Glomerular endothelial cell (primary cell): Measurements from ENCODE around the gene CCDC80. TPM values are rescaled to one million over a fixed set of nuclear protein-coding genes. Genes with fewer than 3 reads are reported as not detected.

Experiments
- DNase-seq: peaks from one replicate; pipeline ENCODE4 v3.0.0-alpha.2; 2011; ENCODE audit warnings: low read depth, low spot score; ENCODE audit errors: extremely low read depth
- total RNA-seq: library from RNA; depleted of rRNA; stranded (reverse); fragments of >200 nt; gene quantifications from 2 replicates; pipeline ENCODE4 v1.2.3, GENCODE V29; 2015

CCDC80 gene
- total RNA-seq, 1 donor from 2014 or later = 16.2 TPM

DNA sequence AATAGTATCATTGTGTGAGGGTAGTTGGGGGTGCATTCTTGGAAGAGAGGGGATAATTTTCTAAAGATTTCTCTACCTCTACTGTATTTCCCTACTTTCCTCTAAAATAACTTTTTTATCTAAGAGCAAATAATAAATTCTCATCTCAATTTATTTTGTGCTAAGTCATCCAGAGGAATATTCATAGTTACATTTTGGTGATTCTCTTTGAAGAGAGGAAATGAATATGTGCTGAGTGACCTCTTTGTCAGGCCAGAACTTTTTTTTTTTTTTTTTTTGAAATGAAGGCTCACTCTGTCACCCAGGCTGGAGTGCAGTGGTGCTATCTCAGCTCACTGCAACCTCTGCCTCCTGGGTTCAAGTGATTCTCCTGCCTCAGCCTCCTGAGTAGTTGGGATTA is 15.1 kb upstream of the CCDC80 start:
- DNase-seq = no peak

DNA sequence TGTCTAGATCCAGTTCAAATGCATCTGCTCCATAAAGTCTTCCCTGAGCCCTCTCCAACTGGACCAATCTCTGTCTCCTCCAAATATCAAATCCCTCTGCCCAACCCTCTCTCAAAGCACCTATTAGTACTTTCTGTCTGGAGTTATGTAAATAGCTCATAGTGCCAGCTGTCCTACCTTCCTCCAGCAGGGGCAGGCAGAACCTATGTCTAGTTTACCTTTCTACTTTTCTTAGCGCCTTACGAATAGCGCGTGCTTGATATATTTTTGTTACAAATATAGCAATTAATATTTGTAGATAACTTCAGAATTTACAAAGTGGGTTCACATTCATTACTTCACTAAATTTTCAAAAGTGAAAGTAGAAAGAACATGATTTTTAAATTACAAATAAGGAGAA is 14.0 kb upstream of the CCDC80 start:
- DNase-seq = no peak

DNA sequence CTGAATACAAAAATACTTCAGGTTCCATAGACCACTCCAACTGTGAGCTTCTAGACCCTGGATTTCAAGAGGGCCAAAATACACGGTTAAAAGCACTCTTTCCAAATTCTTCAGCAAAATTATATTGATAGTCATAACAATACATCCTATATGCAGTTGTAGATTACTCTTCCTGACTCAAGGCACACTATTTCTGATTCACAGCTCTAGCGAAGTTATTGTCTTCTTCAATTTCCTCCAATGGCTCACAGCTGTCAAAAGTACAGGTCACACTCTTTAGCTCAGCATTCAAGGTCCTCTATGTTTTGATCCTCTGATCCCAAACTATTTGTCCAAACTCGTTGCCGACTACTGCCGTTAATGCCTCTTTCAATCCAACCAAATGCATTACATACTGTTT is 13.5 kb upstream of the CCDC80 start:
- DNase-seq = no peak

DNA sequence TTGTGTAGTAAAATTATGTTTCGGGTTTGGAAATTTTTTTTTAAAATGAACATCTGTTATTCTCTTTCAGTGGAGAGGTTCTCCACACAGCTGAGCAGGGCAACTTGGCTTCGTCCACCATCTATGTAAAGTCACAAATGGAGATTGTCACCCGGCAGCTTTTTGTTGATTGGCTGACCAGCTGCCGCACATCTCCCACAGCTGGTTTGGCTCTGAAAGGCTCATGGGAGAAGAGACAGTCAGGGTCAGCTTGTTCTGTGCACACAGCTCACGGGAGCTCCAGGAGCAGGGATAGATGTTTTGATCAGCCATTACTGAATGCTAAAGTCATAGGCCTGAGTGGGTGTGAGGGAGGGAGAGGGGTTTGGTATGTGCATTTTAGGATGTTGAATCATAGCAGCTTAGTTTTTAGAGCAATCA is 12.9 kb upstream of the CCDC80 start:
- DNase-seq = no peak

DNA sequence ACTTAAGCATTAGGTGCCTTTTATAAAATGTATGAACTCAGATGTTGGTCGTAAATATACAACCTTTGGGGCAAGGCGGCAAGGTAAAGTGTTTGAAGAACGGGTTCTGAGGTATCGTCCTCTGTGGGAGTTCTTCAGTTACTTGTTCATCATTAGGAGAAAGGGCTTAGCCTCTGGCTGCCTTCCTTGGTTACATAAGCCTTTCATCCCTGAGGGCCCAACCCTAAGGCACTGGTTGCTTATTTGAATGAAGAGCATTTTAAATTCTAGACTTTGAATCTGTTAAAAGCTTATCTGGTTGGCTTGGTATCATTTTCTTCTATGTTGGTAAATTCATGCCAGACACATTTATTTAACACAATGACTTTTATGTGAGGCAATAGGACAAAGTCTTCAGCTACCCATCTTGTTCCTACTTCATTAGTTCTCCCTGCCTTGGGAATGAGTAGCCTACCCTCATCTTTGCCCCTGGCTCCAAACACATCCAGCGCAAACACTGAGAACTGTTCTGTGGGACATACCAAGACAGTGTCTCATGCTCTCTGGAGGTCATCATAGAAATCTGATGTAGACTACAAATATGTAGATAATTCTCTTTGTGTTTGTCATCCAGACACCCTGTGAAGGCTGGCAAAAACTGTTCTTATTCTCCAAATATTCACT is 12.4 kb upstream of the CCDC80 start:
- DNase-seq = no peak

DNA sequence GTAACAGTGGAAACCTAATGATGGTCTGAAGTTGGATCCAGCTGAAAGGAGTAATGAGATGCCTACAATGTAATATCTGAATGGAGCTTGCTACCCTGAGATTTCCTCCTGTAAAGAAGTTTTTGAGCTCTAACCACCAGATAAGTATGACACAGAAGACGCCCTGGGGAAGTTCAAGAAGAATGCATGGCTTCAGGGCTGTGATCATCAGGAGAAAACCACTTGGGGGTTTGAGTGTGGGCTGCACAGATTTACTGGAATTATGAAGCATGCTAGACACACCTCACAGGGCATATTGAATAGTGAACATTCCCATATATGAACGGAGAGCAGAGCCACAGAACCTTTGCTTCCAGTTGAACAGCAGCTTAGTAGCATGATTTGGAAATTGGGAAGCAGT is 10.6 kb upstream of the CCDC80 start:
- DNase-seq = no peak

DNA sequence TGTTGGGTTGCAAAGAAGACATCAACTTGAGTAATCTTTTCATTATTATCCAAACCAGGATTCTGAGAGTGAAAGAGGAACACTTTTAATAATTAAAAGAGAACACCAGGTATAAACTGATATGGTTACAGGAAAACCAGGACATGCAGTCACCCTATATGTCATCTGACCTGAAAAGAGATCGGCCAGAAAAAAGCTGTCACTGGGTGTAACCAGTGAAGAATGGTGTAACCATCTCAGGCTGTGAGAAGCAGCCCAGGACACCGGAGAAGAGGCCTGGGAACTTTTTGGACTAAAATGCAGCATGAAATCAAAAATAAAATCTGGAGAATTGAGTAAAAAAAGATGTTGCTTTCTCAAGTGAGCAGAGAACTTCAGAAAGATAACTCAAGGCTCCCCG is 10.1 kb upstream of the CCDC80 start:
- DNase-seq = no peak

DNA sequence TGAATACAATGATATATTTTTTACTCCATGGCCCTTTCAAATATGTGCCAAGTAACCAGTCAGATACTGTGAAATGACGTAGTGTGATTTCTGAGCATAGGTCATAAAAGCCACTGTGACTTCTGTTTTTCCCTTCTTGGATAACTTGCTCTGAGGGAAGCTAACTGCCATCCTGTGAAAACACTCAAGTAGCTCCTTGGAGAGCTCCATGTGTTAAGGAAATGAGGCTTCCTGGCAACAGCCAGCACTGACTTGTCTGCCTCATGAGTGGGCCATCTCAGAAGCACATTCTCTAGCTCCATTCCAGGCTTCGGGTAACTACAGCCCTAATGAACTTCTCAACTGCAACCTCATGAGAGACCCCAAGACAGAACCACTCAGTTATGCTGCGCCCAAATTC is 9.5 kb upstream of the CCDC80 start:
- no peak for DNase-seq

DNA sequence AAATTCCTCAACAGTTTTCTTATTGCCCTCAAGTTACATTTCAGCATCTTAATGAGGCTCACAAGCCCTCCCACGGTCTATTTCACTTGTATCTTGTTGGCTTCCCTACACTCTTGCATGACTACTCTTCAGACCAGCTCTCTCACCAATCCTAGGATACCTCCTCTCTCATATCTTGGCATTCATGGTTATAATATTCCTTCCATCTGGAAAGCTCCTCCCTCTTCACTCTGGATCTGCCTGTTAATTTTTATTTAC is 8.5 kb upstream of the CCDC80 start:
- DNase-seq = no peak

DNA sequence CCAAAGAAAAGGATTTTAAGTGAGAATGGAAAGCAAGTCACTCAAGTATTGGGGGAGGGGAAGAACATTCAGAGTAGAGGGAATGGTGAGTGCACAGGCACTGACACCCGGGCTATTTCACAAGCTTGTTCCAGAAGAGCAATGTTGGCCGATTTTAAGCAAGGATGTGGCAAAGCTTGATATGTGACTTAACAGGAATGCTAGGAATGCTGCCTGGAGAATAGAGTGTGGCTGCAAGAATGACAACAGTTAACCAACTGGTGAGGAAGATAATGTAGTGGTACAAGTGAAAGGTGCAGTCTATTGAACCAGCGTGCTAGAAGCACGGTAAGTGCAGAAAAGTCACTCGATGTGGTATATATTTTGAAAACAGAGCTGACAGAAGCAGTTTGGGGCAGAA is 6.2 kb upstream of the CCDC80 start:
- DNase-seq = no peak

DNA sequence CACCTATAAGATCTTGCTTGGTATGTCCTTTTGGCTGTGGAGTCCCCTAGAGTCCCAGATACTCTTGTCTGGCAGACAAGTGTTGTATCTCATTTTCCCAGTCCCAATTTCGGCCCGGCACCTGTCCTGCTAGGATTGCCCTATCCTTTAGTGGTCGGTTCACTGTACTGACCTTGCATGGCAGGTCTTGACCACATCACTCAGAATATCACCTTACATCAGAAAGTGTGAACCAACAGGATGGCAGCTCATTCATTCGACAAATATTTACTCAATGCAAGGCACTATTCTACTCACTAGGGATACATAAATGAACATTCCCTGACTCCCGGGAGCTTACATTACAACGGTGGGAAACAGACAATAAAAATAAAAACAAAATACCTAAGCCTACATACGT is 5.7 kb upstream of the CCDC80 start:
- no peak for DNase-seq

DNA sequence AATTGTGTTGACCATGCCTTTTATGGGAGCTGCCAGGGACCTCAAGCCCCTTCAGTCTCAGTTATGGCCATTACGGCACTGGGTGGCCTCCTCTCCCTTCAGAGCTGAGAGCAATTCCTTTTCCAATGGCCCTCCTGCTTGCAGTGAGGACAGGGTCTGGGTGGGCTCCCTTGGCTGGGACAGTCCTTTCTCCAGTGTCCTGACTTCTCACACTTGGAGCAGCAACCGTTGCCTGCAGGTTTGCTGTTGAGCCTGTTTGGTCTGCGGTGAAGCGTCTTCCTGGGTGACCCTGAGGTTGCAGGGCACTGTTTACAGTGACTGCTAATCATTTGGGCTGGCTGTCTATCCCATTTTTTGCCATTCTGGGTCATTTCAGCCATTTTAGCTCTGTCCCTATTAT is 3.5 kb upstream of the CCDC80 start:
- DNase-seq = no peak

DNA sequence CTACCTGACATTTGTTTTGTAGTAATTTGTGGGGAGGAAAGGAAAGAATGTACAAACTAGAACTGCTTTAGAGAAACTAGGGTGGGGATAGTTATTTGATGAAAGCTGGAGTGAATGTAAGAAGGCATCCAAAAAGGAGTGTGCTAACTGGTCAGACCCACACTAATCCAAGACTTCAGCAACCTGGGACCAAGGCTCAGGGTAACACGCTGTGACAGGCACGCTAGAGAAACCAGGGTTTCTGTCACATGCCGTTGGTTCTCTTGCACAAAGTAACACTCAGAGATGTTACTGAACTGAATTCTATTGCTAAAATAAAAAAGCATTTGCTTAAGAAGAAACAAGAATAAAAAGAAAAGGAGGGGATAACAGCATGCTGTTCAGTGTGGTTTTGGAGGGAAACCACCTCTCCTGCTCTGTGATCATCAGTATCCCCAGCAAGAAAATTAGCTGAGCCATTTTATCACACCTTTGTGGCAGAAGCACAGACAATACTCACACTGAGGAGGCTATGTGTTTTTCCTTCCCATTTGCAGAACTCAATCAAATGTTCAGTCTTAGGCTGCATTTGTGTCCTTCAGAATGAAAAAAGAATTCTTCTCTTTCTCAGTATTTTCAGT is 2.8 kb upstream of the CCDC80 start:
- DNase-seq = no peak

DNA sequence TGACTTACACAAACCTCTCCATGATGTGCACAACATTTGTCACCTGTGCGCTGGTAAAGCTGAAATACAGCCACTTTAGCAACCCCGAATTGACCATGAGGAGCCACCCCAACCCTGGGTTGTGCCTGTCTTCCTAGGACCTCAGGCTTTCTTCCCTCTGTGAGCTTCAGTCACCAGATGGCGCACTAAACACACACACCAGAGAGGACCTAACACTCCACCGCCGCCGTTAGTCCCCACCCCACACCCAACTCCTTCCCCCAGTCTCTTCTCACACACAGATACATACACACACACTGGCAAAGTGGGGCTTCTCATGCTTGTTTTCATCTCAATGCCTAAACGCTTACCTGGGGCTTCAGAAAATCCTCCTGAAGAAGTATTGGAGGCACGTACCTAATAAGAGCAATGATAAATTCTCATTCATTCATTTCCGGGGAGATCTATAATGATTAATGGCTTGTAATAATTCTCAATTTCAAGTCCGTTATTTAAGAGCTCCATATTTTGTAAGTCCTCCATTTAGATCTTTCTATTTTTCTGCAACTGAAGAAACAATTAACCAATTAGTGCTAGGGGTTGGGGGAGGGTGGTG is 2.1 kb upstream of the CCDC80 start:
- DNase-seq = peak; percentile 66

DNA sequence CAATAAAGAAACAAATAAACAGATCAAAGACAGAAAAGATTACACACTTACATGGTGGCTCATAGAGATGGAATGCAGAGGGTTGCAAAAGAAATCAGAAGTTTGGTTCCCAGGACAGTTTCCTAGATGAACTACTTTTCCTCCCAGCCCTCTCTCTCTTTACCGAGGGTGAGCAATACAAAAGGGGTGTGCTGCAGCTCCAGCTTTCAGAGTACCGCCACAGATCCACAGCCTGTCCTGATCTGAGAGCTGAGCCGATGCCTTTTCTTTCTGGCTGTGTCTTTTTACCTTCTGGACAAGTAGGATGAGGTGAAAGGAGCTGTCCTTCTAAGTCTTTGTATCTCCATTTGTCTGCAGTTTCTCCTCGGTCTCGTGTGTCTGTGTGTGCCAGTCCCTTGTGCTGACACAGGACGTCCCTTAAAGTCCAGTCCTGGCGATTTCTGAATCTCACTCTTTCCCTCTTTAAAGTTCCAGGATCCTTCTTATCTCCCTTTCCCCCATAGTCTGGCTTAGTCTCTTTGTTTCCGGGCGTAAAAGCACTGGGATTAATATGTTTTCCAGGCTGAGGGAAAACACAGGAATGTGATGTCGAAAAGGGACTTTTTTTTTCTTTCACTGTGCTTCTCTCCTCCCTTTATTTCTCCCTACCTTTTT is 540 bp downstream of the CCDC80 start:
- no peak for DNase-seq

DNA sequence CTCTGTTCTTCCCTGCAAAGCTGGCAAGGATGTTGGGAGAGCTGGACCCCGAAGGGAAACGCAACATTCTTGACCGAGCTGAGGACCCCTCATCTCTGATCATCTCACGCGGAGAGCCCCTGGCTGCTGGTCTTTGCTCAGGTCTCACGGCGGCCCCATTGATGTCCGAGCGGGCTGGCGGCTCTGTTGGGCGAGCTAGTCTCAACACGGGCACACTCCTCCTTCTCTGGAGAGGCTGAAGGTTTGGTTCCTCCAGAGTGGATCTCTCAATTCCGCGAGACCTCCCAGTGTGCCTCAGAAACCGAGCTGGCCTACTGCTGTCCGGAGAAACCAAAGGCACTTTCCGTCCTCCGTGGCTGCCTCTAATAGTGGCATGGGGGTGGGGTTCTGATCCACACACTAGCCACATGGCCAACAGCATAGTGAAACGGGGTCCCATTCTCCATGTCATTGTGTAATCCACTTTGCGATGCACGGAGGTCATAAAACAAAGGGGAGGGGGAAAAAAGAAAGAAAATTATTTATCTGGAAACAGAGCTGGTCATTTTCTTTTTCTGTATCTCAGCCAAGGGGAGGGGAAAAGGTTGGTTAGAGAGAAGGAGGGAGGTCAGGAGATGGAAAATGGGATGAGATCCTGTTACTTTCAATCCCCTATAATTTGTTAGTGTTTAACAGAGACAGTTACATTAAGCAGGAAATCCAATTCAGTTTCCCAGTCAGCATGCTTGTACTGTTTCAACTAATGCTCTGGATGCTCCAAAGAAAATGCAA is 1.3 kb downstream of the CCDC80 start:
- no peak for DNase-seq

DNA sequence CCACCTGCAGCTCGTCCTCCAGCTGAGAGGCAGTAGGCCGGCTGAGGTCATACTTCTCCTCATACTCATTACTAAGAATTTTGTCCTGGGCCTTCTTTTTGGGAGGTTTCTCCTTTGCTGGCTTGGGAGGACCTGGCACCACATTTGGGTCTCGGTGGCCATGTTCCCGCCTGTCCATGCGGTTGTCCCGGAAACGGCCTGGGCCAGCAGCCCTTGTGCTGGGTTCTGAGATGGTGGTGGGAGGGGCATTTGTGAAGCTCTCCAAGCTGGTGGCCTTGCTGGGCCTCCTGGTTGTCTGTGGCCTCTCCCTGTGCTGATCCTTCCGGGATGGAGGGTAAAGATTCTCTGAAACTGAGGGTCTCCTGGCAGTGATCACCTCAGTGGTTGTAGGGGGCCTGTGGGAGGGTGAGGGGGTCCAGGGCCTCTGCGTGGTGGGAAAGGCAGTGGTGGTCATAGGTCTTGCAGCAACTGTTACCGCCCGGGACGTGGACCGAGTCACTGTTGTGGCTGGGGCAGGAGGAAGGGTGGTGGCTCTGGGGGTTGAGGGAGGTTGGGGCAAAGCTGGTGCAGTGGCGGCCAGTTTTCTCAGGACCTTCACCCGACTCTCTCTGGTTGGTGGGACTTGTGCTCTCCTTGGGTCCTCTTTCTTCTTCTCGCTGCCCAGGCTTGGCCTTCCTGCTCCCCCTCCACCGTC is 2.5 kb downstream of the CCDC80 start:
- DNase-seq = no peak

DNA sequence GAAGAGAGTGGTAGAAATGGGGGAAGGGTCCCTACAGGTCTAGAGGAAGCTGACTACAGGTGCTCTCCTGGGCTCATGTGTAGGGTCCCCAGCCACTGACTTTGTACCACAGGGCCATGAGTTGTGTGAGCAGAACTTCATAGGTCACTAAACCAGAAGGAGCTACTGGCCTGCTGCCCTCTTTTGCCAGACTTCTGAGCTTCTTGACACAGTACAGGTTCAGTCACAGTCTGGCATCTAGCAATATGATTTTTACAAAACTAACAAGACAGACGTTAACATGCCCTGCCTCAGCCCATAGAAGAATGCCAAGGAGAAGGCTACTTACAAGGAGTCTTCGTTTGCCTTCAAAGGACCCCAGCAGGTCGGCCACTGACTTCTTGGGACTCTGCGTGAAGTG is 3.2 kb downstream of the CCDC80 start:
- no peak for DNase-seq

DNA sequence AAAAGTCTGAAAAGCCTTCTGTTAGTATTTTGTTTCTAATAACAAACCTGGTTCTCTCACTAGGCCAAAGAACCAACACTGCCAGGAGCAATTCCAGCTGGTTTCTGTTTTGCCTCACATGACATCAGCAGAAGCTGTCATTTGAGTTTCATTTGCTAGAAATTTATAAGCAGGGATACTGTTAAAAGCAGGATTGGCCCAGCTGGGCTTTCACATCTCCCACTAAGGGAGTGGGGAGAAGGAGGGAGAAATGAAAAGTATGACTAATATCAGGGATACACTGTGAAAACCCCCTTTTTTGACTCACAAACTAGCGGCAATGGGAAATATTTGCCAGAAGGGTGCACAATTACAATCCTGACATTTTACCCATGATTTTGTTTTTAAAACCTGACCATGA is 5.3 kb downstream of the CCDC80 start:
- DNase-seq = no peak

DNA sequence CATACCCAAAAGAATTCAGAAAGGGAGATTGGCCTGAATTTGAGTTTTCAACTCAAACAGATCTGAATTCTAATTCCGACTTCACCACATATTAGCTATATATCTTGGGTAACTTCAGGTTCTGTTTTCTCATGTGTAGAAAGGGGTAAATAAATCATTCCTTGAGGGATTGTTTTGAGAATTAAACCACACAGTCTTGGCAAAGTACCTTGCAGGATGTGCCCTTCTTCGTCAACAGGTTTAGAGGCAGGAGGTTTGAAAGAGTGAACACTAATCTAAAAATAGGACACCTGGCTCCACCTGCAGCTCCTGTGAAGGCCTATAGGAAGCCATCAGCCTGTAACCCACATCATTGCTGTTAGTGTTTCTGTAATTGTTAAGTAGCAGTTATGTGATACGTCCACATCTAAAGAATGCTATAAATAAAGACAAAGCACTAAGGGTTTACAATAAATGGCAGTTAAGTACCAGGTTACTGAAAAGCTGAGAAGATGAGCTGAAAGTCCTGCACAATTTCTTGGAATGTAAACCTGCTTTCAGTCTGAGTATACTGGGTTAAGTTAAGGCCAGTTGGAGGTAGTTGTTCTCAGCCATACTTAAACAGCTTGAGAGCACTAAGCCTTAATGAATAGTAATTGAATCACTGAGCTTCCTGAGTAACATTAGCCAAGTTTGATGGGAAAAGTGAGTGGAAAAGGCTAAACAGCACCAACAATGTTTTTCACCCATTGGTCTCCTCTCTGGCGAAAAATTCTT is 6.0 kb downstream of the CCDC80 start:
- no peak for DNase-seq
